ENCODE measurements around the gene KRTAP13-1.

DNA sequence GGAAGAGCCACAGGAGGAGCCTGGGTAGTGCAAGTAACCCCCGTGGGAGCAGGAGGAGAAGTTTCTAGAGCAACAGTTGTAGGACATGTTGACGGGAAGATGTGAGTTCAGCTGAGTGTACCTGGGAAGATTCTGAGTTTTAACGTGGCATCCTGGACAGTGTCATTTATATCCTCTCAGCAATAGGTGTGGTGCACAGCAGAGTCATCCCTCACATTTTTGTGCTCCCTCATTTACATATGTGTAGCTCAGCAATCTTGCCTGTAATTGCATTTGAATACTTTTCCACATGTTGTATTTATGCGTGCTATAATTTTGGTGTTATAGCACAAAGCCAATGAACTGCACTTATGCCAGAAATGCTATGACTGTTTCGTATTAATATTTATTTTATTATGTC lies 30.0 kb downstream of the KRTAP13-1 start, which contains the start of gene KRTAP13-3:
- TF ChIP-seq EZH2 (IDR thresholded peaks at IDR 0.05) (no peak), FOXP2 (optimal IDR thresholded peaks at IDR 0.05; ENCODE audit: control extremely low read depth, extremely low read length, insufficient read depth) (no peak), POLR2AphosphoS5 (IDR thresholded peaks at IDR 0.05; ENCODE audit: borderline replicate concordance, low read depth, low read length) (no peak)

All from SK-N-MC (cell line).